GM21576 (cell line): ENCODE data around the gene RAP1GAP.
"Not testable (repeated sequence)": the region's sequence is repeated elsewhere in the genome, so short reads cannot be mapped to it uniquely, and the experiment has no call there.

Source experiments
- ATAC-seq: cut with Tn5 transposase; IDR thresholded peaks from one replicate; pipeline ENCODE4 v1.9.1; 2021; ENCODE audit warnings: mild to moderate bottlenecking, moderate library complexity; ENCODE audit not compliant: unreplicated experiment

RAP1GAP gene

DNA sequence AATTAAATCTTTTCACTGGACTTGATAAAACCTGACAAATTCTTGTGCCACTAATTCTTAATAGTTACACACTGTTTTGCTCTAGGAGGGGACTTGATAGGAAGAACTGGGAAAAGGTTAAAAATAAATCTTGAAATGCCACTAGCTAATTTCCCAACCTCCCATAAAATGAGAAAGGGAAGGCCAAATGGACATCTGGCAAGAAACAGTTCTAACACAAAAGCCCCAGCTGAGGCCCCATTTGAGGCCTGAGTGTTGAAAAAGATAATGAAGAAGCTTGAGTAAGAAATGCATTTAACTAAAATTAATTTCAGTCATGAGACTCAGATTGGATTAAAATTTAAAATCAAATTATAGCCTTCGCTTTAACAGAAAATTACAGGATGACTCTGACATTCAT lies 11.2 kb upstream of the RAP1GAP start:
- ATAC-seq: no peak

DNA sequence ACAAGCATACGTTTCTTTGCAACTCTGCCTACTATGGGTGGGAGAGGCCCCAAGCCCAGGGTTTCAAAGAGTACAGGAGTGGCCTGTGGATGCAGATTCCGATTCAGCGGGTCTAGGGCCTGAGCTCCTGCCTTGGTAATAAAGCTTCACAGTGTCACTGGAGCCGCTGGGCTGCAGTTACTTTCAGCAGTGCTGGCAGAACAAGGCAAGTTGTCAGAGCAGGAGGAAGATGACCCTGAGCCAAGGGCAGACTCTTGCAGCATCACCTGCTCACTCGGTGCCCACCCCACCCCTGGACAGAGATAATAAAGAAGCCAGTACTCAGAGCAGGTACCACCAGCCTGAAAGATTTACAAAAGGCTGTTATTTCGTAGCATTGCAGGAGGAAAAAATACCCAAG lies 8.0 kb upstream of the RAP1GAP start:
- ATAC-seq: no peak

DNA sequence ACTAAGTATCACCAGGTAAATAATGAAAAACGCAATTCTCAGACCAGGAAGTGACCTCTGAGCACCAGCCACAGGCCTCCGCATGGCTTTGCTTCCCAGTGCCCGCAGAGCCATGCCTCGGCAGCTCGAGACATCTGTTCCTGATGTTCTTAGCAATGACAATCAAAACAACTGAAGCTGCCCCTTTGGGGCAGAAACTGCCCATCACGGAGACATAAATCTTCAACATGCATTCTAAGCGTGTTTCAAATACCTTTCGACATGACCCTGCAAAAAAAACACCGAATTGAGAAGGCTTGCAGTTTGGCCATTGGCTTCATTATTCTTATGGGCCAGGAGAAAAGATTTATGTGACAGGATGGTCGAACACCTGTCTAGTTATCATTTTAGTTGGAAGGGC lies 5.8 kb upstream of the RAP1GAP start:
- no peak for ATAC-seq

DNA sequence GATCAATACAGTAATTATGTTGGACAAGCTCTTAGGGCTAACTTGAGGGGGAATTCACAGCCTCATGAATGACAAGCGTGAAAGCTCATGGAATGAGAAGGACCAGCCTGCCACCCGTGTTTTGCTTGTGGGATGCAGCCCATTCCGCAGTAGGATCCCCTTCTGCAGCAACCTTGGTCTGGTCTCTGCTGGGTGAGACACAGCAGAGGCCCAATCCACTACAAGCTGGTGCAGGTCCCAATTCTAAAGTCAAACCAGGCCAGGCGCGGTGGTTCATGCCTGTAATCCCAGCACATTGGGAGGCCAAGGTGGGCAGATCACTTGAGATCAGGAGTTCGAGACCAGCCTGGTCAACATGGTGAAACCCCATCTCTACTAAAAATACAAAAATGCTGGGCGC lies 4.7 kb upstream of the RAP1GAP start:
- ATAC-seq: not testable (repeated sequence)

DNA sequence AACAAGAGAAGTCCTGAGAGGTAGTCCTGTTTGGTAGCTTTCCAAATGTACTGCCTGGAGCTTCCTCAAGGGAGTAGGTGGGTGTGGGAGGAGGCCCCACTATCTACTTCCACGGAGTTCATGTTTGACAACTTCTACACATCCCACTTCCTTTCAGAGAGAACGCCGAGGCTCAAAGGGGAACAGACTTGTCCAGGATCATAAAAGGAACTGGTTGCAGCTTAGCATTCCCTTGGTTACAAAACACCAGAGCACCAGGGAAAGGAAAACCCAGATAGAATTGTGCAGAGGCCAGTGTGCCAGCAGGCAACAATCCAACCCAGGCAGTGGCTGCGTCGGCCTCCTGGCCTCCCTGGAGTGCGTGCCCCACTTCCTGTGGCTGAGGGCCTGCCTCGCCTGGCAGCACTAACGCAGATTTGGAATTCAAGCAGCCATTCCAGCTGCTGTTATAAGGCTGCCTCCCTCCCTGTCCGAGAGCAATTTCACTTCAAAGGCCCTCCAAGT lies 4.2 kb upstream of the RAP1GAP start:
- no peak for ATAC-seq

DNA sequence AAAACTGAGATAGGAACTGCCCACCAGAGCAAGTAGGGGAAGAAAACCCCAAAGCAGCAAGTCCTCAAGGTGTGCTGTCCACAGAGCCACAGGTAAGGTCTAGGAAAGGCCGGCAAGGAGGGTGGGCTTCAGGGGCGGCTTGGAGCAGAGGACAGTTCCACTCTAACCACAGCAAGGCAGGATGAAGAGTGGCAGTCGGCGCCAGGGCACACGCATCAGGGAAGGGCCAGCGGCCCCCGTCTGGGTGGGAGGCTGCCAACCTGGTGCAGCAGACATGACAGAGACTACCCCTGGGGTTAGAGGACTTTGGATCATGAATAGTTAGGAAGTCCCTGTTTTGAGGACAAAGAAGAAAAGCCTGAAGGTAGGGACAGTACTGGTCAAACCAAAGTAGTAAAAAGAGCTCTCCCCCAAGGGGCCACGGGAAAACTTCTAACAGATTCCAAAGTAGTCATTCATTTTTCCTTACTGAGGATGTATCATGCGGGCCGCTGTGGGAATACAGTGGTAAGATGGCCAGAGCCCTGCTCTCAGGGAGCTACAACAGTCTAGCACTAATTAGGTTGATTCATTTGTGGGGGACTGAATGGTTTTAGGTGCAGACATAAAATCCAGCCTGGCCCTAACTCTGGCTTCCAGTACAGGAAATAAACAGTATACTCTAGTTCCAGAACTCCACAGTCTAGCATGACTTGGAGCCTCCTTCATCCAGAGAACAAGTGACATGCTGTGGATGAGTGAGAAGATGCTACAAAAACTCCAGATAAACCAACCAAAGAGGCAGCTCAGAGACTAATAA lies 3.5 kb upstream of the RAP1GAP start:
- no peak for ATAC-seq

DNA sequence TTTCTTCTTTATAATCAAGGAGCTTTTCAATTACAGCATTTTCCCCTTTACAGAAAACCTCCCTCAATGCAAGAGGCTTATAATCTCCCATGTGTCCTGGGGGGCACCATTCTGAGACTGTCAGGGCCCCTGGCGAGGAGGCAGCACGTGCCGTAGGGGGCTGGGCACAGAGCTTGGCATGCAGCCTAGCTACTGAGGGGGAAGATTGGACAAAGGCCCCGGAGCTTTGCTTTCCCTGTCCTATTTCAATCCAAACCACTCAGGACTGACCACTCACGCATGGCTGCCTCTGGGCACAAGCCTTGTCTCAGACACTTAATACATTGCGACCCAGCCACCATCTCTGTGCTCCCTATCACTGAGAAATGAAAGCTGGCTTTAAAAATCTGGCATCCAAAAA lies 2.8 kb upstream of the RAP1GAP start:
- no peak for ATAC-seq

DNA sequence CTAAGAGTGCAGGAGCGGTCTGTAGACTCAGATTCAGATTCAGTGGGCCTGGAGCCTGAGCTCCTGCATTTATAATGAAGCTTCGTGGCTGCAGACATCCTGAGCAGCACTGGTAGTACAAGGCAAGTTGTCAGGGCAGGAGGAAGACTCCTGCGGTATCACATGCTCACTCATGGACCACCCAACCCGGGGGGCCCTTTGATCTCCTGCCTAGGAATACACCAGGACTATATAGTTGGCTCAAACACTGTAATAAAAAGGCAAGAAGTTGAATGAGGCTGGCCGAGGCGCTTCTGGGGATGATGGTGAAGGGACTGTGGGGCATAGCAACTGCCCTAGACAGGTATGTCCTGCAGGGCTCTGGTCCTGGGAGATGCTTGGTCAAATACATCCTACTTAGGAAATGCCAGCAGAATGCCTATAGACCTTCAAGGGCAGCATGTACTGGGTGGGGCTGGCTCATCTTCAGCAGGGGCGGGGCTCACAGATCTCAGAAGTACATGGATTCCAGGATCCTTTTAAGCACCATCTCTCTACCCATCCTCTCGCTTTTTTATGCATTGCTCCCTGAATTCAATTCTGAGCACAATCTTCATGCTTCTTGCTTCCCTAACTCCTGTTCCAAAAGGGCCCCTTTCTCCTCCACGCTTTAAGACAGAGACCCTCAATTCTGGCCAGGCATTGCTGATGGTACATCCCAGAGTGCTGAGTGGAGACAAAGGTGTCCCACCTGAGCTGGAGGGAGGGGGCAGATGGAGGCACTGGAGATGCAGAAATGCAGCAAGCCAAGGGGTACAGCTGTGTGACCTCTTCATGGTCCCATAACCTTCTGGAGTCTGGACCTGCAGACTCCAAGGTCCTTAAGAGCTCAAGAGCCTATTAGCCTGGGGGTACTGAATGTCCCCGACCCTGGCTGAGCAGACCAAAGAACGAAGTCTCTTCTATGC lies 2.1 kb upstream of the RAP1GAP start:
- no peak for ATAC-seq

DNA sequence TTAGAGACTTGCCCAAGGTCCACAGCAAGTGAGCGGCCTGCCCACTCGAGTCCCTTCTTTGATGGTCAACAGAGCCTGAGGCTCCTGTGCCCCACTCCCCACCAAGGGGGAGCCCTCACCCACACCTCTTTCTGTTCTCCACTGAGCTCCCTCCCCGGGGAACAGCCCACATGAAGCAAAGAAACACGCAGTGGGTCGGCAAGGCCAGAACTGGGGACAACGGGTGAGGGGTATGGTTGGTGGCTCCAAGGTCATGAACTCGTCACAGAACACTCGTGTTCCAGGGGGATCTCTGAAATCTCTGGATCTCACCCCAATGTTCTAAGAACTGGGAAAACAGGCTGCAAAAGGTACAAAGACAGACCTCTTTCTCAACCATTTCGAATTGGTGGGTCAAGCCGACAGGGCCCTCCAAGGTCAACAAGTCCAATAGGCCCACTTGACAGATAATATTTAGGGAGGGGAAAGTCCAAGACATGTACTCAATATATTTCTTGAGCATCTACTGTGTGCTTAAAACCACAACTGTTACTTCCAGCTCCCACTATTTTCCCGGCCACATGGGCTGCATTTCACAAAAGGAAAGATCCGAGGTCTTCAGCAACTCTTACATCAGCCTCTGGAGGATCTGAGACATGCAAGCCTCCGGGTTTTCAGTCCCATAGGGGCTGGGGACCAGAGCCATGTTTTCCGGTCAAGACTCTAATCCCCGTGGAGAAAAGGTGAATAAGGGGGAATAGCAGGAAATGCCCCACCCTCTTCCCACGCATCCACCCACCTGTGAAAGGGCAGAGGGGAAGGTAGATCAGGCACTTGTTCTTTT lies 1.1 kb upstream of the RAP1GAP start:
- no peak for ATAC-seq

DNA sequence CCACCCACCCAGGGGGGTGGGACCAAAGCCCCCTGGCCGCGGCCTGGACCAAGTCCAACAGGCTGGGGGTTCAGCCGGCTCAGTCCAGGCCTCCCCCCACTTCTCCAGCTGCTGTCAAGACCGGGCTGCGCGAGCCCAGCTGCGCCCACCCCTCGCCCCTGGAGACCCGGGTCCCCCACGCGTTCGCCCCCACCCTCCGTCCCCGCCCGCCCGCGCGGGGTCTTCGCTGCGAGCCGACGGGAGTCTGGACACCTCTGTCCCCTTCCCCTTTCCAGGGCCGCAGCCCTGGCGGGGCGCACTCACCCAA lies 253 bp downstream of the RAP1GAP start:
- ATAC-seq: no peak

DNA sequence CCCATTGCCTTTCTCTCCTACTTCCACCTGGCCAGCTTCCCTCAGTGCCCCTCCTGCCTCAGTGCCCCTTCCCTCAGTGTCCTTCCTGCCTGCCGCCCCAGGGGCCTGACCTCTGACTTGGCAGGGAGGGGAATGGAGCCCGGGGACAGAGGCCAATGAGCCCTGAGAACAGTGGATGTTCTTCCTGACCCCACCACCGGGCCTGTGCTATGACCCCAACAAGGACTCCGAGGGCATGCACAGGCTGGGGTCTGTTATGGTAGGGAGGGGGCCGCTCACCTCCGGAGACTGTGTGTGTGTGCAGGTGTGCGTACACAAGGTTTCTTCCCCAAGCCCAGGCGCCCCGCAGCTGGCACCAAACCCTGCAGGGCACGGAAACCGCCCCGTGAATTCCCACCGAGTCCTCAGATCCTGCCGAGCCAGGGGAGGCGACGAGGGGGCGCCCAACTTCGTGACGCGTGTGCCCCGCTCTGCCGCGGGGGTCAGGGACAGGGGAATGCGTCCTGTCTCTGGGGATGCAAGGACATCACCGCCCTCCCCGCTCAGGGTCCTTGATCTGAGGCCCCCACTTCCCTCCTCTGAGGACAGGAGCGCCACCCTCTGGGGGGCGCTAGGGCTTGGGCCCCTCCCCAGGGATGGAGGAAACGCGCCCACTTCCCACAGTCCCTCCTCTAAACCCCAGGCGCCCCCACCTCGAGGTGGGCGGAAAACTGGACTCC lies 766 bp downstream of the RAP1GAP start:
- no peak for ATAC-seq

DNA sequence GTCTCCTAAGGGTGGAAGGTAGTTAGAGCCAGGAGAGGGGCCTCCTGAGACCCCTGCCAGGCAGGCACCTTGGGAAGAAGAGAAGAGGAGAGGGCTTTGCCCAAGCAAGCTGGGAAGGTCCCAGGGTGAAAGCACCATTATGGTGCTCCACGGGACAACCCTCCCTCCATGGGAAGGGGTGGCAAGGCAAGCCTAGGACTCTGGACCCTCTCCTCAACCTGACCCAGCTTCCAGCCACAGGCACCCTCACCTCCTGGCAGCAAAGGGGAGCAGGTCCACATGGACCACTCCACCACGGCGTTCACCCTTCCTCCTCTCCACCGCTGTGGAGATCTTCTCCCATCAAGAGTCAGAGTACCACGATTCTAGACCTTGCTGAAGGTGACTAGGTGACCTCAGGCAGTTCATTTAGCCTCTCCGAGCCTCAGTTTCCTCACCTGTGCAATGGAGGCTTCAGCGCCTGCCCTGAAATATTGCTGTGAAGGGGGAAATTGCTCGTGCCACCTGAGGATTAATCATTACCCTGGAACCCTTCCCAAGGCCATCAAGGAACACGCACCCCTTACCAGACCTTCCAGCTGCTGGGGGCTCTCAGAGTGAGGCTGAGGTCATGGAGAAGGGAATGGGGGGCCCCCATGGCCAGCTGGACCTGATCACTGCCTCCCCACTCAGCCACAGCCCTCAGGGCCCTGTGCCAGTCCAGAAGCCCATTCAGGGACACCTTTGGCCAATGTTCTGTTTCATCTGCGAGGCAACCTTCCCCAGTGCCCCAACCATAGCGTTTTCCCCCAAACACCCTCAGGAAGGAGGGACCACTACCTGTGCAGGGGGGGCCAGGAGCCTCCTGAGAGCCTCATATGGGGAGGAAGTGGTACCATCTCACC lies 1.6 kb downstream of the RAP1GAP start:
- no peak for ATAC-seq

DNA sequence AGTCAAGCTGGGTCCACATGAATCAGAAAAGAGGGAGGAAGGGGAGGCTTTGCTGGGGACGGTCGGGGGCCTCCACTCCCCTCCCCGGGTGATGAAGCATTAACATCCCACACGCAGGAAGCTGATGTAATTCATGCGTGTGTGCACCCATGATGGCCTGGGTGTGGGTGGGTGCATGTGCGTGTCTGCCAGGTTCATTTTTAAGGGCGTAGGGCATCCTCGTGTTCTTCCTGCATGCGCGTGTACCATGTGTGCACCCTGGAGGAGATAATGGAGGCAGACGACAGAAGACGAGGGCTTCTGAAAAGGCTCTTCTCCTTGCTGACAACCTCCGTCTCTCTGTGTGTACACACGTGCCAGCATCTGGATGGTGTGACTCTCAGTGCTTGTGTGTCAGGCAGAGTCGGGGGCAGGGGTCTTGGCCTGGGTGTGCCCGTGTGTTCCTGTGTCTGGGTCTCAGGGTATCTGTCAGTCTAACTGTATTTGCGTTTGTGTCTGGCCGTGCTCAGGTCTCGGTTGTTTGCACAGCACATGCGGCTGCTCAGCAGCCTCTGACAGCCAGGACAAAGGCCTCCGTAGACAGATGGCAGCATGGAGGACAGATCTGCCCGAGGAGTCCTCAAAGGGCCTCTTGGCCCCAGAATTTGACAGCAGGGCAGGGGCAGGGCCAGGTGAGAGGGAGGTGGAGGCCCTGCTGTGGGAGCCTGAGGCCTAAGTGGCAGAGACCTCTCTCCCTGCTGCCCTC lies 2.4 kb downstream of the RAP1GAP start:
- ATAC-seq: no peak

DNA sequence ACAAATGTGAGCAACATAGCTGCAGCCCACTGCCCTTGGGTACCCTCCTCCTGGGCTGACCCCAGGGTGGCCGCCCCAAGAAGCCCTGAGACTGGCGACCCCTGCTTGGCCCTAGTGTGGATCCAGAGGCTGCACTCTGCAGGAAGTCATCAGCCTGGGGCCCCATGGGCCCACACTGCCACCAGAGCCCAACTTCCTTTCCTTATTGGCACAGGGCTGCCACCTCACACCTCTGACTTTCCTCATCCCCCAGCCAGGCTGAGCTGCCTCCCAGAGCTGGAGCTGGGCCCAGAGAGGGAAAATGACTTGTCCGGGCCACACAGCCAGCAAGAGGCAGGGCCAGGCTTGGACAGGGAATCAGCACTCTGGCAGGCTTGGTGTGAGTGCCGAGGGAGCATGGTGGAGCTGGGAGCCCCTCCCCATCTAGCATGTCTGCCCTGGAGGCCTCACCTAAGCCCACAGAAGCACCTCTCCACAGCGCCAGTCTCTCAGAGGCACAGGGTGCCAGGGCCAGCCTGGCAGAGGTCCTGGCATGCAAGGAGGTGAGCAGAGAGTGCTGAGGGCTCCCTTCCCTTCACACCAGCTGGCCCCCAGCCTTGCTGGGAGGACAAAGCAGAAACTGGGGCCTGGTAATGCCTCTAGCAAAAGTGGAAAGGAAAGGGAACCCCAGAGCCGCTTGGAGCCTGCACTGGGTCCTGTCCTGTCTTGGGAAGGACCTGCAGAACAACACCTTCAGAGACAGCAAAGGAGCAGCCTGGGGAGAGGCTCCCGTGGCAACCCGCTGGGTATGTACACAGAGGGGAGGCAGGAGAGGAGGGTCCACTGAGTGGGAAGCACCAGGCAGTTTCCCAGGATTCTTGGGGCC lies 3.2 kb downstream of the RAP1GAP start:
- no peak for ATAC-seq

DNA sequence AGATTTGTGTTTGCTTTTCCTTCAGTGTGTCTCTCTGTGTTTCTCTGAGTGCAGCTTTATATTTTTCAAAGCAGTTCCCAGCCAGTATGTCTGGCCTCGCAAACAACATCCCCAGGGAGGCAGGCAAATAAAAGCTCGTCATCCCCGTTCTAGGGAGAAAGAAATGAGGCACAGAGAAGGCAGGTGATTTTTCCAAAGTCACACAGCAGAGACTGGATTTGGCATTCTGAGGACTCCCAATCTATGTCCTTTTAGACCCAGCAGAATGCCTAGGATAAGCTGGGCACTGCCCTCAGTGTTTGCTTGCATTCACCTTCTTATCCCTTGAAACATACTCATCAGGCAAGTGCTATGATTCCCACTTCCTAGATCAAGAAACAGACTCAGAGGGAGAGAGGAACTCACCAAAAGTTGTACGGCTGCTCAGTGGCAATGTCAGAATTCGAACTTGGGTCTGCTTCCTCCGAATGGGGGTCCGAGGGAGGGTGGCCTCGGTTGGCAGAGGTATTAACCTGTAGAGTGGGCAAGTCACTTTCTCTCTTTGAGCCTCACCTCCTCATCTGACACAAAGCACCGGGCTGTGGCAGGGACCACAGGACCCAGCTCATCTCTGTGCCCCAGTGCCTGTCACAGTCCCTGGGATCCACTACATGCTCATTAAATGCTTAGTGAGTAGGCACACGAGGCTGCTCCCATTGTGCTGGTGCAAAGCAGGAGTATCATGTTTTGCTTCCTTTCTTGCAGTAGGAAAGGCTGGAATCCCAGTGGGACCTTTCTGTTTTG lies 4.2 kb downstream of the RAP1GAP start:
- no peak for ATAC-seq

DNA sequence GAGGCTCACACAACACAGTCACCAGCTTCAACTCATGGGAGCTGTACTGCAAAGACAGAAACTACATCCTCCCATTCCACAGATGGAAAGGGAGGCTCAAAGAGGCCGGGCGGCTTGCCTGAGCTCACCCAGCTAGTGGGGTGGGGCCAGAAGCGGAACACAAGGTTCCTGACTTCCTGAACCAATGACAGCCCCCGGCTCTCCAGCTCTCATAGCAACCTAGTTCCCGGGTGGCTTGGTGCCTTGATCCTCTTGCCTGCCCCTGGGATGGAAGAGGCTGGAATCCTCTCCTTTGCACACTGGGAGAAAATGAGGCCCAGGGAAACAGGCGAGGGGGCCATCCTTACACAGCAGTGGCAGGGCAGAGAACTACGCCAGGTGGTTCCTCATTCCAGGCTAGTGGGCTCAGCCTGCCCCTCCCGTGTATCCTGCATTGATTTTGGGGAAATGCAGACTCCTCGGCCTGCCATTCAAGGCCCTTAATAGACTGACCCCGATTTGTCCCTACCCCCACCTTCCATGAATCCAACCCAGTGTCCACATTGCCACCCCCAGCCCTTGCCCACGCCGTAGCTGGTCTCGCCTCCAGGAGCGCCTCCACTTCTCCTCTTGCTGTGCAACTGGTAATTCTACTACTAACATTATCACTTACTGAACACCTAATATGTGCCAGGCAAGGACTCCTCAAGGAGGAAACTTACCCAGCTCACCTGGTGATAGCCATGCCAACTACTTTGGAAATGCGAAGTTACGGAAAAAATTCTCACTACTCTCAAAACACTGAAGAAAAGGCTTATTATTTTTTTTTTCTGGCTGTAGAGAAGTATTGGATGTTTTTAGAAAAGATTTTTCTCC lies 5.0 kb downstream of the RAP1GAP start:
- no peak for ATAC-seq
